HepG2 (cell line): ENCODE results near the gene DMPK. TPM values are rescaled to one million over a fixed set of nuclear protein-coding genes. Genes with fewer than 3 reads are reported as not detected.
A peak's percentile ranks its signal among the peaks of the same experiment; 100 is the strongest.

Experiments used
- ATAC-seq: fragments of 200-7000 bp; cut with Tn5 transposase; 3 replicates; pipeline ENCODE4 v1.9.1; 2020; ENCODE audit warnings: mild to moderate bottlenecking, moderate library complexity
- BruUV-seq: library from RNA; stranded (reverse); fragments of 400-500 nt; replicated peaks from 2 replicates; lab custom pipeline; 2021; lab: Mats Ljungman, UMichigan
- CTCF ChIA-PET: fragments of 300-600 bp; formaldehyde crosslinking; extraction: SDS; loops from one replicate; lab custom pipeline; 2021; ENCODE audit warnings: low total read pairs, inconsistent platforms, low intra/inter-chr PET ratio; lab: Yijun Ruan, JAX
- POLR2A ChIA-PET: fragments of 350-600 bp; sonication (Branson Sonifier 250); formaldehyde crosslinking; loops from one replicate; lab custom pipeline; 2020; ENCODE audit warnings: antibody characterized with exemption, inconsistent platforms; lab: Yijun Ruan, JAX
- DNase-seq: peaks from one replicate; pipeline ENCODE4 v3.0.0-alpha.2; 2015; ENCODE audit warnings: low spot score
- FAIRE-seq: peaks from 3 replicates; lab custom pipeline; 2011; peaks lifted over from hg19 to GRCh38; lab: Jason Lieb, UNC
- H2AFZ ChIP-seq: one replicate; pipeline ENCODE4 v1.6.1; 2011; ENCODE audit warnings: low read length, inconsistent platforms
- H3K27ac ChIP-seq: fragments of 300-600 bp; 3 replicates; pipeline ENCODE4 v1.8.0; 2011; ENCODE audit warnings: mixed run types, mild to moderate bottlenecking, mixed read lengths, low read length, inconsistent platforms; ENCODE audit not compliant: insufficient read depth; ENCODE audit errors: extremely low read length
- H3K27me3 ChIP-seq, 2 experiments: fragments of 200-600 bp in 1 of 2; 2 replicates in 1 of 2; 3 replicates in 1 of 2; pipeline versions ENCODE4 v1.6.0 to v1.8.0; 2011; ENCODE audit warnings: low read length in 2 of 2, mild to moderate bottlenecking in 2 of 2, moderate library complexity in 2 of 2, inconsistent platforms in 1 of 2; ENCODE audit not compliant: insufficient read depth in 2 of 2, control insufficient read depth in 1 of 2
- H3K36me3 ChIP-seq, 2 experiments: fragments of 200-600 bp in 1 of 2; replicated peaks in 1 of 2; 2 replicates in 1 of 2; 3 replicates in 1 of 2; pipeline versions ENCODE4 v1.5.1 to v1.8.0; 2011; ENCODE audit warnings: low read length in 2 of 2, inconsistent platforms in 1 of 2; ENCODE audit not compliant: insufficient read depth in 2 of 2, control insufficient read depth in 1 of 2
- H3K4me1 ChIP-seq: 2 replicates; pipeline ENCODE4 v1.5.1; 2012; ENCODE audit warnings: low read length, inconsistent platforms; ENCODE audit not compliant: insufficient read depth
- H3K4me2 ChIP-seq: 2 replicates; pipeline ENCODE4 v1.6.0; 2011; ENCODE audit warnings: low read depth, low read length, inconsistent platforms
- H3K4me3 ChIP-seq, 3 experiments: fragments of 200-600 bp in 1 of 3; sonication (generic), shearing (Covaris generic) in 1 of 3; replicated peaks in 1 of 3; 2 replicates each; pipeline ENCODE4 v1.5.1; 2011 to 2016; ENCODE audit warnings: low read length in 3 of 3, inconsistent platforms in 2 of 3, low read depth in 2 of 3, mild to moderate bottlenecking in 2 of 3, control low read depth in 1 of 3, mixed read lengths in 1 of 3; ENCODE audit not compliant: insufficient read depth in 1 of 3
- H3K79me2 ChIP-seq: one replicate; pipeline ENCODE4 v1.6.1; 2011; ENCODE audit warnings: low read length, inconsistent platforms; ENCODE audit not compliant: insufficient read depth
- H3K9ac ChIP-seq: 2 replicates; pipeline ENCODE4 v1.6.0; 2011; ENCODE audit warnings: mild to moderate bottlenecking, low read depth, low read length, inconsistent platforms; ENCODE audit not compliant: insufficient read depth
- H3K9me3 ChIP-seq: 2 replicates; pipeline ENCODE4 v1.5.1; 2012; ENCODE audit warnings: mild to moderate bottlenecking, low read length
- H4K20me1 ChIP-seq: 2 replicates; pipeline ENCODE4 v1.6.0; 2011; ENCODE audit warnings: inconsistent platforms, mild to moderate bottlenecking, low read length, moderate library complexity; ENCODE audit not compliant: insufficient read depth
- CCDC6 ChIP-seq: sonication (generic); formaldehyde crosslinking; IDR thresholded peaks from 2 replicates; pipeline ENCODE4 v1.8.1; 2022; ENCODE audit warnings: mild to moderate bottlenecking, missing genetic modification reagents, moderate library complexity
- GZF1 ChIP-seq: sonication (generic); formaldehyde crosslinking; IDR thresholded peaks from 2 replicates; pipeline ENCODE4 v1.5.1; 2020; ENCODE audit warnings: mild to moderate bottlenecking, missing genetic modification reagents
- IKZF4 ChIP-seq: sonication (generic); formaldehyde crosslinking; IDR thresholded peaks from 2 replicates; pipeline ENCODE4 v1.5.1; 2020; ENCODE audit warnings: borderline replicate concordance, mild to moderate bottlenecking, low read depth, missing genetic modification reagents; ENCODE audit errors: not compliant biosample characterization
- KDM3A ChIP-seq: IDR thresholded peaks from 2 replicates; pipeline ENCODE4 v1.6.1; 2018; ENCODE audit warnings: low read depth, missing compliant biosample characterization
- KLF16 ChIP-seq, 2 experiments: sonication (generic) in 1 of 2; formaldehyde crosslinking in 1 of 2; IDR thresholded peaks; 2 replicates each; pipeline versions ENCODE4 v1.6.1 to v1.8.0; 2016 to 2023; ENCODE audit warnings: missing genetic modification reagents in 2 of 2, missing compliant biosample characterization in 1 of 2
- RARG ChIP-seq: sonication (generic); formaldehyde crosslinking; IDR thresholded peaks from 2 replicates; pipeline ENCODE4 v1.4.0; 2020; ENCODE audit warnings: low read depth, mild to moderate bottlenecking, missing genetic modification reagents
- REL ChIP-seq: sonication (generic); formaldehyde crosslinking; conservative IDR thresholded peaks from 2 replicates; pipeline ENCODE4 v1.8.0; 2022; ENCODE audit warnings: mild to moderate bottlenecking, missing genetic modification reagents, moderate library complexity
- SP5 ChIP-seq: IDR thresholded peaks from 2 replicates; pipeline ENCODE4 v1.6.1; 2016; ENCODE audit warnings: low read depth, borderline replicate concordance
- TAF15 ChIP-seq: fragments of 200-400 bp; formaldehyde crosslinking; IDR thresholded peaks from one replicate; pipeline ENCODE4 v1.6.1; 2018; ENCODE audit warnings: mild to moderate bottlenecking, low read depth, low read length; ENCODE audit not compliant: poor library complexity, severe bottlenecking
- ZNF101 ChIP-seq: sonication (generic); formaldehyde crosslinking; IDR thresholded peaks from 2 replicates; pipeline ENCODE4 v1.4.0; 2020; ENCODE audit warnings: mild to moderate bottlenecking, low read depth, missing genetic modification reagents, borderline replicate concordance
- ZNF350 ChIP-seq: sonication (generic); formaldehyde crosslinking; IDR thresholded peaks from 2 replicates; pipeline ENCODE4 v1.4.0; 2020; ENCODE audit warnings: mild to moderate bottlenecking, low read depth, missing genetic modification reagents, borderline replicate concordance
- ZNF496 ChIP-seq: sonication (generic); formaldehyde crosslinking; IDR thresholded peaks from 2 replicates; pipeline ENCODE4 v1.8.1; 2023; ENCODE audit warnings: mild to moderate bottlenecking, moderate library complexity, missing genetic modification reagents; ENCODE audit not compliant: insufficient replicate concordance
- ZNF546 ChIP-seq: sonication (generic); formaldehyde crosslinking; conservative IDR thresholded peaks from 2 replicates; pipeline ENCODE4 v1.8.1; 2023; ENCODE audit warnings: mild to moderate bottlenecking, missing genetic modification reagents
- ZNF619 ChIP-seq: sonication (generic); formaldehyde crosslinking; IDR thresholded peaks from 2 replicates; pipeline ENCODE4 v1.4.0; 2020; ENCODE audit warnings: mild to moderate bottlenecking, missing genetic modification reagents
- ZNF672 ChIP-seq: sonication (generic); formaldehyde crosslinking; IDR thresholded peaks from 2 replicates; pipeline ENCODE4 v1.8.1; 2022; ENCODE audit warnings: missing genetic modification reagents
- WGBS: methylation state at CpG from one replicate; pipeline ENCODE4 v1.1.6; 2017; ENCODE audit warnings: low lambda C conversion rate; 5-methylcytosine and 5-hydroxymethylcytosine counted together
- in situ Hi-C: cut with HindIII; loops from 2 replicates; pipeline ENCODE4 v1.10.0; 2017; ENCODE audit warnings: low pct_unique_long_range_greater_than_20kb; ENCODE audit not compliant: extremely low pct_ligation_motif_present
- intact Hi-C: fragments of 100-400 bp; cut with micrococcal nuclease; formaldehyde crosslinking; loops from one replicate; pipeline ENCODE4 v1.10.0; 2022; ENCODE audit not compliant: unreplicated experiment
- polyA plus RNA-seq, 8 experiments: library from polyadenylated mRNA; depleted of rRNA in 3 of 8; stranded (reverse) in 7 of 8; unstranded in 1 of 8; fragments of >200 nt; fragmentation: Illumina TruSeq in 4 of 8; extraction: Trizol in 4 of 8; gene quantifications; 2 replicates each; pipeline versions ENCODE4 v1.2.1 to v1.2.3, GENCODE V29; 2011 to 2016; ENCODE audit warnings: low read depth in 4 of 8, missing spikeins in 1 of 8, mixed read lengths in 1 of 8; ENCODE audit not compliant: insufficient read depth in 1 of 8
- total RNA-seq, 5 experiments: library from RNA; depleted of rRNA; stranded (reverse); fragments of >200 nt; fragmentation: Illumina TruSeq; extraction: Trizol; gene quantifications; 2 replicates each; pipeline ENCODE4 v1.2.3, GENCODE V29; 2016; ENCODE audit warnings: low read depth in 1 of 5
- TF ChIP-seq, protein P1 (sequence below): sonication (generic); formaldehyde crosslinking; IDR thresholded peaks from 2 replicates; pipeline ENCODE4 v1.4.0; 2020; ENCODE audit warnings: low read depth, mild to moderate bottlenecking, missing genetic modification reagents
- TF ChIP-seq, protein P2 (sequence below): IDR thresholded peaks from 2 replicates; pipeline ENCODE4 v1.6.1; 2016; ENCODE audit warnings: missing compliant biosample characterization, missing genetic modification reagents, borderline replicate concordance
- TF ChIP-seq, protein P3 (sequence below): sonication (generic); formaldehyde crosslinking; IDR thresholded peaks from 2 replicates; pipeline ENCODE4 v1.4.0; 2020; ENCODE audit warnings: missing genetic modification reagents
- TF ChIP-seq, protein P4 (sequence below): sonication (generic); formaldehyde crosslinking; IDR thresholded peaks from 2 replicates; pipeline ENCODE4 v1.5.0; 2020; ENCODE audit warnings: mild to moderate bottlenecking, missing genetic modification reagents, moderate library complexity

The DMPK gene
- total and polyA plus RNA-seq, 2 of the 13 experiments (the other 11 are each of a cell fraction or from before 2014, with no cell fraction given), result 5.3 to 8.8 TPM

DNA sequence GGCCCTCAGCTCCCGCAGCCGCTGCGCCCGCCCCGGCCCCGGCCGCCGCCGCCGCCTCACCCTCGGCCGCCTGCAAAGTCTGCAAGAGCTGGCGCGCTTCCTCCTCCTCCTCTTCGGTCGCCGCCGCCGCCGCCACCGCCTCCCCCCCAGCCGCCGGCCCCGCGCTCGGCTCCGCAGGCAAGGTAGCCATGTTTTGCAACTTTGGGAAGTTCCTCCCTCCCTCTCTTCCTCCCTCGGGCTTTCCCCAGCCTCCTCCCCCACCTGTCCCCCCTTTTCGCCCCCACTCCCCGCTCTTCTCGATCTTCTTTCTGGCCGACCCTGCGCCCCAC, 13.7 kb downstream of the DMPK start:
- under 1% methylated on average over 15 of the region's 33 CpGs for WGBS
- Histone ChIP-seq H3K36me3 (no peaks in the 10 kb centered on the region), H2AFZ (no peak overlapping the region), H3K4me3 (peak overlapping the region; percentile 75 to 87 (median 76)), H3K9me3 (no peaks in the 10 kb centered on the region), H3K9ac (peak overlapping the region; percentile 91), H4K20me1 (no peaks in the 10 kb centered on the region), H3K4me2 (peak overlapping the region; percentile 93), H3K79me2 (peaks cover 3% of the 10 kb centered on the region), H3K4me1 (peaks cover 16% of the 10 kb centered on the region), H3K27ac (peak overlapping the region; percentile 91), H3K27me3 (no peaks in the 10 kb centered on the region)
- FAIRE-seq, result no peak
- no peak for ATAC-seq
- ChIA-PET POLR2A (interaction anchor here (0.9 to 4.7 kb wide), 21 partner anchors 10 to 185 kb away, joined by 3 to 94 read pairs (median 9); partner anchors contain the start of genes DMPK, DMWD, FBXO46 and FOXA3), CTCF (no interaction called here)
- intact Hi-C loops, result loop anchor here (2.0 to 5.0 kb wide), 2 partner anchors 36 to 76 kb away; partner anchors contain the start of genes FBXO46, MEIOSIN and QPCTL
- no TSS peak for BruUV-seq
- no peak for DNase-seq
- in situ Hi-C loops, result no loop called here
- TF ChIP-seq SP5 (no peak), ZNF101 (CRISPR knock-in tag) (no peak), GZF1 (CRISPR knock-in tag) (no peak), KLF16 (CRISPR knock-in tag; IDR thresholded peaks at IDR 0.05) (no peak), IKZF4 (CRISPR knock-in tag) (no peak), ZNF672 (CRISPR knock-in tag) (peak; percentile 72; the same call in 1 of the 2 replicates), ZNF350 (no peak), ZNF496 (no peak), ZNF546 (CRISPR knock-in tag) (no peak), CCDC6 (CRISPR knock-in tag) (no peak), REL (peak; percentile 81), KDM3A (CRISPR knock-in tag) (no peak), ZNF619 (CRISPR knock-in tag) (no peak), RARG (no peak), TAF15 (no peak)
- TF ChIP-seq, protein P1, sequence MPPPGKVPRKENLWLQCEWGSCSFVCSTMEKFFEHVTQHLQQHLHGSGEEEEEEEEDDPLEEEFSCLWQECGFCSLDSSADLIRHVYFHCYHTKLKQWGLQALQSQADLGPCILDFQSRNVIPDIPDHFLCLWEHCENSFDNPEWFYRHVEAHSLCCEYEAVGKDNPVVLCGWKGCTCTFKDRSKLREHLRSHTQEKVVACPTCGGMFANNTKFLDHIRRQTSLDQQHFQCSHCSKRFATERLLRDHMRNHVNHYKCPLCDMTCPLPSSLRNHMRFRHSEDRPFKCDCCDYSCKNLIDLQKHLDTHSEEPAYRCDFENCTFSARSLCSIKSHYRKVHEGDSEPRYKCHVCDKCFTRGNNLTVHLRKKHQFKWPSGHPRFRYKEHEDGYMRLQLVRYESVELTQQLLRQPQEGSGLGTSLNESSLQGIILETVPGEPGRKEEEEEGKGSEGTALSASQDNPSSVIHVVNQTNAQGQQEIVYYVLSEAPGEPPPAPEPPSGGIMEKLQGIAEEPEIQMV (CRISPR knock-in tag), result no peak
- TF ChIP-seq, protein P2, sequence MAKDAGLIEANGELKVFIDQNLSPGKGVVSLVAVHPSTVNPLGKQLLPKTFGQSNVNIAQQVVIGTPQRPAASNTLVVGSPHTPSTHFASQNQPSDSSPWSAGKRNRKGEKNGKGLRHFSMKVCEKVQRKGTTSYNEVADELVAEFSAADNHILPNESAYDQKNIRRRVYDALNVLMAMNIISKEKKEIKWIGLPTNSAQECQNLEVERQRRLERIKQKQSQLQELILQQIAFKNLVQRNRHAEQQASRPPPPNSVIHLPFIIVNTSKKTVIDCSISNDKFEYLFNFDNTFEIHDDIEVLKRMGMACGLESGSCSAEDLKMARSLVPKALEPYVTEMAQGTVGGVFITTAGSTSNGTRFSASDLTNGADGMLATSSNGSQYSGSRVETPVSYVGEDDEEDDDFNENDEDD (CRISPR knock-in tag), result no peak
- TF ChIP-seq, protein P3, sequence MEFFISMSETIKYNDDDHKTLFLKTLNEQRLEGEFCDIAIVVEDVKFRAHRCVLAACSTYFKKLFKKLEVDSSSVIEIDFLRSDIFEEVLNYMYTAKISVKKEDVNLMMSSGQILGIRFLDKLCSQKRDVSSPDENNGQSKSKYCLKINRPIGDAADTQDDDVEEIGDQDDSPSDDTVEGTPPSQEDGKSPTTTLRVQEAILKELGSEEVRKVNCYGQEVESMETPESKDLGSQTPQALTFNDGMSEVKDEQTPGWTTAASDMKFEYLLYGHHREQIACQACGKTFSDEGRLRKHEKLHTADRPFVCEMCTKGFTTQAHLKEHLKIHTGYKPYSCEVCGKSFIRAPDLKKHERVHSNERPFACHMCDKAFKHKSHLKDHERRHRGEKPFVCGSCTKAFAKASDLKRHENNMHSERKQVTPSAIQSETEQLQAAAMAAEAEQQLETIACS (CRISPR knock-in tag), result no peak
- TF ChIP-seq, protein P4, sequence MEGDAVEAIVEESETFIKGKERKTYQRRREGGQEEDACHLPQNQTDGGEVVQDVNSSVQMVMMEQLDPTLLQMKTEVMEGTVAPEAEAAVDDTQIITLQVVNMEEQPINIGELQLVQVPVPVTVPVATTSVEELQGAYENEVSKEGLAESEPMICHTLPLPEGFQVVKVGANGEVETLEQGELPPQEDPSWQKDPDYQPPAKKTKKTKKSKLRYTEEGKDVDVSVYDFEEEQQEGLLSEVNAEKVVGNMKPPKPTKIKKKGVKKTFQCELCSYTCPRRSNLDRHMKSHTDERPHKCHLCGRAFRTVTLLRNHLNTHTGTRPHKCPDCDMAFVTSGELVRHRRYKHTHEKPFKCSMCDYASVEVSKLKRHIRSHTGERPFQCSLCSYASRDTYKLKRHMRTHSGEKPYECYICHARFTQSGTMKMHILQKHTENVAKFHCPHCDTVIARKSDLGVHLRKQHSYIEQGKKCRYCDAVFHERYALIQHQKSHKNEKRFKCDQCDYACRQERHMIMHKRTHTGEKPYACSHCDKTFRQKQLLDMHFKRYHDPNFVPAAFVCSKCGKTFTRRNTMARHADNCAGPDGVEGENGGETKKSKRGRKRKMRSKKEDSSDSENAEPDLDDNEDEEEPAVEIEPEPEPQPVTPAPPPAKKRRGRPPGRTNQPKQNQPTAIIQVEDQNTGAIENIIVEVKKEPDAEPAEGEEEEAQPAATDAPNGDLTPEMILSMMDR (CRISPR knock-in tag), result no peak
